ENCODE measurements around the gene PMEPA1.

Gene PMEPA1

GRCh38 chr20:57660922-57661745 is 48.7 kb downstream of the PMEPA1 start:
- no peak for DNase-seq

- no peak for DNase-seq
These were observed 49.5 kb downstream of the PMEPA1 start for GRCh38 chr20:57660181-57660921.

- no peak for DNase-seq
These were observed 50.2 kb downstream of the PMEPA1 start for GRCh38 chr20:57659517-57660180.

GRCh38 chr20:57658833-57659516 is 50.8 kb downstream of the PMEPA1 start:
- DNase-seq = no peak

GRCh38 chr20:57658447-57658832 is 51.4 kb downstream of the PMEPA1 start:
- DNase-seq = no peak

- DNase-seq = peak; percentile 17 to 19
These were observed 52.0 kb downstream of the PMEPA1 start for GRCh38 chr20:57657535-57658446.

GRCh38 chr20:57656821-57657534 is 52.8 kb downstream of the PMEPA1 start:
- DNase-seq = no peak

- DNase-seq = no peak
These were observed 53.5 kb downstream of the PMEPA1 start for GRCh38 chr20:57656252-57656820.

- DNase-seq = no peak
These were observed 54.0 kb downstream of the PMEPA1 start for GRCh38 chr20:57655809-57656155.

- DNase-seq = no peak
These were observed 54.6 kb downstream of the PMEPA1 start for GRCh38 chr20:57654998-57655808.

- peak; percentile 44 to 49 for DNase-seq
These were observed 55.3 kb downstream of the PMEPA1 start for GRCh38 chr20:57654363-57654997.

GRCh38 chr20:57653910-57654309 is 55.9 kb downstream of the PMEPA1 start:
- no peak for DNase-seq

GRCh38 chr20:57653546-57653900 is 56.3 kb downstream of the PMEPA1 start:
- no peak for DNase-seq

GRCh38 chr20:57652606-57653545 is 56.9 kb downstream of the PMEPA1 start:
- no peak for DNase-seq

- DNase-seq = no peak
These were observed 57.8 kb downstream of the PMEPA1 start for GRCh38 chr20:57651881-57652605.

GRCh38 chr20:57650756-57651483 is 58.9 kb downstream of the PMEPA1 start:
- DNase-seq = no peak

- no peak for DNase-seq
These were observed 59.5 kb downstream of the PMEPA1 start for GRCh38 chr20:57650266-57650665.

Measured in activated CD4-positive, alpha-beta T cell treated with anti-CD3 and anti-CD28 coated beads, Interleukin-2, amount 50 U/mL, for 4 hours (primary cell).